ENCODE results near the gene CHD2. TPM values are rescaled to one million over a fixed set of nuclear protein-coding genes. Genes with fewer than 3 reads are reported as not detected.
A peak's percentile ranks its signal among the peaks of the same experiment; 100 is the strongest.

Gene CHD2
- total RNA-seq, 2 donors from 2014 or later, result 177 to 180 TPM

DNA sequence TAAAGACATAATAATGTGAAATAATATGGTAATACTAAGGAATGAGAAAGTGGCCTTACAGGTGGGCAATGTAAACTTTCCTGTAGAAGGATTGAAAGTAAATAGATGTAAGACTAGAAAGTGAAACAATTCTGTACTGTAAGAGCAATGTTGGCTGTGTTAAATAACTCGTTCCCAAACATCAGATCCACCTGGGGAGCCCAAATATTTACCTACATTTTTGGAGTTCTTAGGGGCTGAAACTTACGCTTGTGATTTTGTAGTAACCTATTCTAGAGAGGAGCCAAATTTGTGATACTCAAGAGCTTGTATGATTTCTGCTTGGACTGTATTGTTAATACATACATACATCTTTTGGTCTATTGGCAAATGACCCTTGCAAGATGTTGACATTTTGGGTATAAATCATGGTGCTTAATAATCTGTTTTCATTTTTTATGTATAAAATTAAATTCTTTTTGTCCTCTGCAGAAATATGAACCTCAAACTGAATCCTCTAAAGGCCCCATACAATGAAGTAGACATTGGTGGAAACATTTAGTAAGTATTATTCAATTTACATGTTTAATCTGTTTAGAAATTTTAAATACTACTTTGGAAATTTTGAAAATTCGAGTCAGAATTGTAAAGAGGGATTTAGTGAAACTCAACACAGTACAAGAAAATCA is 8.5 kb upstream of the CHD2 start:
- Mint-ChIP-seq H3K4me1 (ENCODE audit: low read depth in 2 of 2) (peaks cover 41 to 50% of the 10 kb centered on the region in 2 donors), H3K27ac (peak overlapping the region in 1 of 2 donors; percentile 90), H3K4me3 (no peak overlapping the region), H3K27me3 (no peaks in the 10 kb centered on the region), H3K36me3 (peaks cover 26% of the 10 kb centered on the region), H3K9me3 (no peaks in the 10 kb centered on the region)
- DNase-seq (ENCODE audit: low spot score), result no peak
- no peak for ATAC-seq

DNA sequence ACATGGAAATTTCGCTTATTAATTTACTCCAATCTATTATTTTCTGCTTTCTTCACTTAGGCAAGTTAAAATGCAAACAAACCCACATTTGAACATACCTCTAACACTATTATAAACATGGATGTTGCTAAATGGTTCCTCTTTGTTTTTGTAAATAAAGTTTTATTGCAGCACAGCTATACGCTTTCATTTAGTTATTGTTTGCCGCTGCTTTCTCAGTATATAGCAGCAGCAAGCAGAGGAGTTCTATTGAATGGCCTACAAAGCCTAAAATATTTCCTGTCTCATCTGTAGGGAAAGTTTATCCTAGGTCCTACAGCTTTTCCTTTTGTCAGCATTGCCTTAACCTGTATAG is 7.9 kb upstream of the CHD2 start:
- peaks cover 36 to 50% of the 10 kb centered on the region in 2 donors for H3K4me1 Mint-ChIP-seq (ENCODE audit: low read depth in 2 of 2)
- no peaks in the 10 kb centered on the region for H3K9me3 Mint-ChIP-seq
- DNase-seq (ENCODE audit: low spot score), result no peak
- H3K27ac Mint-ChIP-seq, result no peak overlapping the region
- H3K36me3 Mint-ChIP-seq, result peaks cover 20% of the 10 kb centered on the region
- no peak overlapping the region for H3K4me3 Mint-ChIP-seq
- H3K27me3 Mint-ChIP-seq, result no peaks in the 10 kb centered on the region
- ATAC-seq, result no peak

DNA sequence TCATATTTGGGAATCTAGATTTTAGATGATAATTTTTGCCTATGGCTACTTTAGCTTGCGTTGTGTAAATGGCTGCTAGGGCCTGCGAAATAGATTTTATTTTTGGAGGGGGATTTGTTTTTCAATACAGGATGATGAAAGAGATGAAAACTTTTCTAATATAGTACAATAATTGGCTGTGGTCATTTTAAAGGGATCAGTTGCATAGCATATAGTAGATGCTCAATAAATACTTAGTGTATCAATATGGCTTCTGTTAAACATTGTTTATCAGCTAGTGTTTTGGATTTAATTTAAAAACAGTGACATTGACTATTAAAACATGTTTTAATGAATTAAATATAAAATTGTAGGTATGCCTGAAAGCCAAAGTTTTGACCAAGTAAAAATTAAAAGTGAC is 6.9 kb upstream of the CHD2 start:
- peak overlapping the region in 1 of 2 donors; percentile 47 for H3K27ac Mint-ChIP-seq
- H3K36me3 Mint-ChIP-seq, result peaks cover 22% of the 10 kb centered on the region
- H3K27me3 Mint-ChIP-seq, result no peaks in the 10 kb centered on the region
- H3K9me3 Mint-ChIP-seq, result no peaks in the 10 kb centered on the region
- no peak overlapping the region for H3K4me3 Mint-ChIP-seq
- DNase-seq (ENCODE audit: low spot score) (no peak), ATAC-seq (no peak)
- H3K4me1 Mint-ChIP-seq (ENCODE audit: low read depth in 2 of 2), result peaks cover 38 to 50% of the 10 kb centered on the region in 2 donors

DNA sequence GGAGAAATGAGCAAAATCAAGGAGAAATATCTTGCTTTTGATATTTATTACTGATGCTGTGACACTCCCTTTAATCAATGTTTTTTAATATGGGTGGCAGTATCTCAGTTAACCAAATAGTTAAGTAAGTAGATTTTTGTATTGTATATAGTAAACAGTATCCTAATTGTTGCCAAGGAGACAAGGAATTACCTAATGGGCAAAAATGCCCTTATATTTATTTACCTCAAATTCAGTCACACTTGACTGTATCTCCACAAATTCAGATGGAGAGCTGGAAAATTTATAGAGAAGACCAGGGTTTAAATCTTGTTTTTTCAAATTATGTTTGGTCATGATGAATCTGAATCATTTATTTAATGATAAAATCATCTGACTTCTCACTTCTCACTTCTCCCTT is 3.6 kb upstream of the CHD2 start:
- peak overlapping the region; percentile 34 to 85 for H3K27ac Mint-ChIP-seq
- H3K36me3 Mint-ChIP-seq, result peaks cover 30% of the 10 kb centered on the region
- no peak for ATAC-seq
- peaks cover 5% of the 10 kb centered on the region for H3K9me3 Mint-ChIP-seq
- DNase-seq (ENCODE audit: low spot score), result no peak
- H3K4me1 Mint-ChIP-seq (ENCODE audit: low read depth in 2 of 2), result peaks cover 35 to 54% of the 10 kb centered on the region in 2 donors
- H3K27me3 Mint-ChIP-seq, result no peaks in the 10 kb centered on the region
- H3K4me3 Mint-ChIP-seq, result no peak overlapping the region

DNA sequence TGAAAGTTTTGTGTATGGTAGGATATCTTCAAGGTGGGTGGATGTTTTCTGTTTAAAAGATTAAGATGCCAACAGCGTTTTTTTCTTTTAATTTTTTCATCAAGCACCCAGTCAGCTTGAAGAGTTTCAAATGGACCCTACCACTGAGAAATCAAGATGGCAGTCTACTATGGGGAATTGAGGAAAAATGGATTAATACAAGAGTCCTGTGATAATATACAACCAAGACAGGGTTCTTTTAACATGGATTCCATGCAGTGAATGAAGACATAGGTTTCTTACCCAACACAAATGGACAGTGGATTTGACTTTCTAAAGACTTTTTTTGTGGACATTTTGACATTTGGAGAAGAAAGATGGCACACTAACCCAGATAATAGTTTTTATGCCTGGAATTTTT is 2.5 kb upstream of the CHD2 start:
- peak overlapping the region; percentile 34 to 85 for H3K27ac Mint-ChIP-seq
- no peak for ATAC-seq
- H3K36me3 Mint-ChIP-seq, result peaks cover 32% of the 10 kb centered on the region
- H3K27me3 Mint-ChIP-seq, result no peaks in the 10 kb centered on the region
- peaks cover 29 to 51% of the 10 kb centered on the region in 2 donors for H3K4me1 Mint-ChIP-seq (ENCODE audit: low read depth in 2 of 2)
- H3K4me3 Mint-ChIP-seq, result no peak overlapping the region
- H3K9me3 Mint-ChIP-seq, result peaks cover 5% of the 10 kb centered on the region
- no peak for DNase-seq (ENCODE audit: low spot score)

DNA sequence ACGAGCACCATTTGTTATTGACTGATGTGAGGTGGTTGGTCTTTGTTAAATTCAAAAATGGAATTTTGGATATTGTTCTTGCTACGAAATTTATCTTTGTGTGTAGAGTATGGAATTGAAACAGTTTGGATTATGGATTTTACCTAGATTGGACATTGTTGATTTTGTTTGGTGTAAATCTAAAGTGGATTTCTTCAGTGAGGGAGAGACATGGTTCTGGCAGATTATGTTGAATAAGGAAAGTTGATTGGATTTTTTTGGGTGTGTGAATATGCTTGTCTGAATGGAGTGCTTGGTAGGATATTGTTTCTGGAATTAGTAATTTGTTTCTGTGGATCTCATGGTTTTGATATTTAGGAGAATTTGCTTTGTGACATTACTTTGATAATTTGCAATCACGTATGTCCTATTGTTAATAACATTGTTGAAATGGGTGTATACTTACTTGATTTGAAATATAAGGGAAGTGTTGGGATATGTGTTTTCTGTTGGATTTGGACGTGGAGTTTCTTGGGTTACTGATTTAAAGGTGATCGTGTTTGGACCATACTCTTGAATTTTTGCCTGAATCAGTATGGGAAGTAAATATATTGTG is 1.0 kb upstream of the CHD2 start:
- DNase-seq (ENCODE audit: low spot score), result no peak
- no peaks in the 10 kb centered on the region for H3K27me3 Mint-ChIP-seq
- H3K4me1 Mint-ChIP-seq (ENCODE audit: low read depth in 2 of 2), result peaks cover 32 to 60% of the 10 kb centered on the region in 2 donors
- peak overlapping the region; percentile 96 for H3K4me3 Mint-ChIP-seq
- ATAC-seq, result no peak
- peaks cover 39% of the 10 kb centered on the region for H3K36me3 Mint-ChIP-seq
- H3K27ac Mint-ChIP-seq, result peak overlapping the region; percentile 99 to 100
- peaks cover 5% of the 10 kb centered on the region for H3K9me3 Mint-ChIP-seq

DNA sequence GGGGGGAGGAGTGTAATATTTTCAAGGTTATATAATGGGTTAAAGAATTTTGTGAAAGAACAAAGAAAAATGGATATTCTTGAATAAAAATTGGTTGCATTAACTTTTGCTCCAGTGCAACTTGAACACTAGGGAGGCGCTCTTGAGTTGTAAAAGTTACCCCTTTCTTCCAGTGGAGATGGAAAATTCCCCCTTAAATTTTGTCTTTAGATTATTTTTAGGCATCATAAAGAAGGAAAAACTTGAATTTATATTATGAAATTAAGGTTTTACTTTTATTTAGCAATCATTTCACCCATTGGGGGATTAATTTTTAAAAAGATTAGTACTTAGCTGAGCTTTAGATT is 550 bp upstream of the CHD2 start:
- Mint-ChIP-seq H3K27me3 (no peaks in the 10 kb centered on the region), H3K36me3 (peaks cover 38% of the 10 kb centered on the region), H3K27ac (peak overlapping the region; percentile 99 to 100), H3K4me3 (peak overlapping the region; percentile 96), H3K9me3 (peaks cover 5% of the 10 kb centered on the region), H3K4me1 (ENCODE audit: low read depth in 2 of 2) (peaks cover 35 to 62% of the 10 kb centered on the region in 2 donors)
- no peak for ATAC-seq
- no peak for DNase-seq (ENCODE audit: low spot score)

DNA sequence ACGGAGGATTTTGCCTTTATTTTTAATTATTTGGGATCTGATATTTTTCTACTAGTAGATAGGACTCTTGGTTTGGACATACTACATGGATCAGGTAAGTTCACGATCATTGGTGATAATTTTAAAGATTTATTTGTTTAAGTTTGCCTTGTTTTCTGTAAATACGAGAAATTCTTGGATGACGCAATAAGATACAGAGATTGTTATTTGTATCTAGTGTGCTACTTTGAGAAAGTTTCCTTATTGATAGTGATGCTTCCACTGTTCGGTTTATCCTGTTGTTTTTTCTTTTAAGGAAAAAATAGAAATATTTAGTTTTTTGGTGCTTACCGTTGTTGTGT is 577 bp downstream of the CHD2 start:
- H3K36me3 Mint-ChIP-seq, result peaks cover 38% of the 10 kb centered on the region
- peaks cover 39 to 66% of the 10 kb centered on the region in 2 donors for H3K4me1 Mint-ChIP-seq (ENCODE audit: low read depth in 2 of 2)
- DNase-seq (ENCODE audit: low spot score) (no peak), ATAC-seq (no peak)
- H3K4me3 Mint-ChIP-seq, result peak overlapping the region; percentile 96
- H3K9me3 Mint-ChIP-seq, result peaks cover 5% of the 10 kb centered on the region
- H3K27me3 Mint-ChIP-seq, result no peaks in the 10 kb centered on the region
- H3K27ac Mint-ChIP-seq, result peak overlapping the region; percentile 99 to 100

DNA sequence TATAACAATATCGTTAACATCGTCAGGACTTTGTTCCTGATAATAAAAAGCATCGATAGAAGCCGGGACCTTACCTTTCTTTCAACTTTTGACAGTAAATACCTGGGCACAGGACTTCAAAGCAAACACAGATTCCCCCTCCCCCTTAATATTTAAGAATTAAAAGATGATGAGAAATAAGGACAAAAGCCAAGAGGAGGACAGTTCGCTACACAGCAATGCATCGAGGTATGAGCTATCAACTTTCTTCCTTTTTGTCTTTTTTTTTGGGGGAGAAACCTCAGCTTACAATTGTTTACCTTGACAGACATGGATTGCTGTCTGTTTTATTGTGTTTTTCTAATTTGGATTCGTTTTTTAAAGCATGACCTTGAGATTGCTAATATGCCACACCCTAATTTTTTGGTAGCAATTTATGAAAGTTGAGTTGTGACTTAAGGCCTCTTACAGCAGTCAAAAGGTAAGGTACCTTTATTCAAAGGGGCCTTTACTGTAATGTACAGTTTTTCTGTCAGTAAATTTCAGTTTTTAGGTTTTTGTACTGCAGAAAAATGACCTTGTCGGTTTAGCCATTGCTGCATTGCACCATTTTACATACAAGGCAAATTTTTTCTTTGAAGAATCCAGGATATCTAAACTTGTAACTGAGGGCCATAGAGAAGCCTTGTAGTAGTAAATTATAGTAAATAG is 1.1 kb downstream of the CHD2 start:
- DNase-seq (ENCODE audit: low spot score) (no peak), ATAC-seq (no peak)
- H3K27ac Mint-ChIP-seq, result peak overlapping the region; percentile 99 to 100
- H3K27me3 Mint-ChIP-seq, result no peaks in the 10 kb centered on the region
- peaks cover 37% of the 10 kb centered on the region for H3K36me3 Mint-ChIP-seq
- H3K9me3 Mint-ChIP-seq, result peaks cover 5% of the 10 kb centered on the region
- peak overlapping the region; percentile 96 for H3K4me3 Mint-ChIP-seq
- peaks cover 42 to 69% of the 10 kb centered on the region in 2 donors for H3K4me1 Mint-ChIP-seq (ENCODE audit: low read depth in 2 of 2)

DNA sequence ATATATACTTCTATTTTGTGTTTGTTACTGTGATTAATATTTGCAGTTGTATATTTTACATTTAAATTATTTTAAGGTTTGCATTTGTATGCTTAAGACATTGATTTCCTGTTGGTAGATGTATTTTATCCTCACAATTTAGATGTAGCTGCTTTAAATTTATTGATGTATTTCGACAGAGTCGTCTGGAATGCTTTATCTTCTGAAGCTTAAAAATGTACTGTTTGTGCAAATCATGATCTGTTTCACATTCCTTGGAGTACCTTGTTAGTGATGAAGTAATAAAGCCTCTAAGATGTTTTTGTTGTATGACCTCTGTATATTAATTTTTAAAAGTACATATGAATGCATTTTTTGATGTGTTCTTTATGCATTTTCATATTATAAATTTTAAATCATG is 1.9 kb downstream of the CHD2 start:
- Mint-ChIP-seq H3K4me3 (peak overlapping the region; percentile 96), H3K36me3 (peaks cover 39% of the 10 kb centered on the region), H3K9me3 (peaks cover 5% of the 10 kb centered on the region), H3K27me3 (no peaks in the 10 kb centered on the region), H3K27ac (peak overlapping the region; percentile 99 to 100), H3K4me1 (ENCODE audit: low read depth in 2 of 2) (peaks cover 47 to 69% of the 10 kb centered on the region in 2 donors)
- DNase-seq (ENCODE audit: low spot score) (no peak), ATAC-seq (no peak)

DNA sequence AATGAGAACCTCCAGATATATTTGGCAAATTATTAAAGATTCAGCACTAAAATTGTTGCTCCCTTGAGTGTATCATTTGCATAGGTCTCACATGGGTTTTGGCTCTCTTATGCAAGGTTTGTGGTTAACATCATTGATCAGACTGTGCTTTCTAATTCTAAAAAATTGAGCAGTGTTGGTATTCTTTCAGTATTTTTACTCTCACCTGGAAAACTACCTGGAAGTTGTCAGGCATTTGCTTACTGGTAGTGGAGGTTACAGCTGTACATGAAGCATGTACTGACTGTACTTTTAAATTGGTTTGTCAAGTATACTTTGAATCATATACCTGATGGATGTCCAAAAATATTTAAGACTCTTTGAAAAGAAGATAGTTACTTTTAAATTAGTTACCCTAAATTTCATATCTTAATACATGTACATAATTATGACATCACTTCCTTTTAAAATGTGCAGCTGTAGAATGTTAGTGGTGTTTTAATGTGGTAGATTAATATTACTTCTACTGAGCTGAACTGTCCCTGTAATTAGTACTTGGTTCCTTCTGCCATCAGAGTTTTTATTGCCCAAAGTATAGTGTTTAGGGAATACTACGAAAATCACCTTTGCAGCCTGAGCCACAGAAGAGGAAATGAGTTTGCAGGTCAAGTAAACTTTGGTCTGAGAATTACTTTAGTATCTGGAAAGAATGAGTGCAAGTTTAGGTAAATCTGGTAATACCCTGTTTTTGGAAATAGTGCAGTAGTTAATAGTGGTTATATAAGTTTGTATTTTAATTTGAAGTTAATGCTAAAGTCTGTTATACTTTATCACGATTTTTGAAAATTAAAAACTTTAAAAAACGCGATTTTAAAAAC is 2.8 kb downstream of the CHD2 start:
- ATAC-seq, result no peak
- Mint-ChIP-seq H3K27ac (peak overlapping the region; percentile 99 to 100), H3K4me3 (peak overlapping the region; percentile 95), H3K27me3 (no peaks in the 10 kb centered on the region), H3K4me1 (ENCODE audit: low read depth in 2 of 2) (peaks cover 51 to 71% of the 10 kb centered on the region in 2 donors), H3K9me3 (peaks cover 5% of the 10 kb centered on the region), H3K36me3 (peaks cover 34% of the 10 kb centered on the region)
- no peak for DNase-seq (ENCODE audit: low spot score)

DNA sequence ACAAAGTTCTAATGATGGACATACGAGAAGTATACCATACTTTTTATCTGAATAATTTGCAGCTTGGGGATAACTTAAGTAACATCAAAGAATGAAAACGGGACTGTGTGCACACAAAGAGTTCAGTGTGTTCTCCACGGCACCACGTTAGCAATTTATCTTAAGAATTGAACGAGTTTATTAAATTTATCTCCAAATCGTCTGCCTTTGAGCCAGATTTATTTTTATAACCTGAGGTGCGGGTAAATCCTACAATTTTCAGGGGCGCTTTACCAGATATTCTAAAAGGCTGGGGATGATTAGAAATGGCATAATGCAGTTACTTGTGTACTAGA is 3.5 kb downstream of the CHD2 start:
- Mint-ChIP-seq H3K4me3 (peak overlapping the region; percentile 95), H3K36me3 (peaks cover 38% of the 10 kb centered on the region), H3K27ac (peak overlapping the region; percentile 99 to 100), H3K27me3 (no peaks in the 10 kb centered on the region), H3K9me3 (peaks cover 5% of the 10 kb centered on the region), H3K4me1 (ENCODE audit: low read depth in 2 of 2) (peaks cover 58 to 73% of the 10 kb centered on the region in 2 donors)
- no peak for ATAC-seq
- DNase-seq (ENCODE audit: low spot score), result no peak

DNA sequence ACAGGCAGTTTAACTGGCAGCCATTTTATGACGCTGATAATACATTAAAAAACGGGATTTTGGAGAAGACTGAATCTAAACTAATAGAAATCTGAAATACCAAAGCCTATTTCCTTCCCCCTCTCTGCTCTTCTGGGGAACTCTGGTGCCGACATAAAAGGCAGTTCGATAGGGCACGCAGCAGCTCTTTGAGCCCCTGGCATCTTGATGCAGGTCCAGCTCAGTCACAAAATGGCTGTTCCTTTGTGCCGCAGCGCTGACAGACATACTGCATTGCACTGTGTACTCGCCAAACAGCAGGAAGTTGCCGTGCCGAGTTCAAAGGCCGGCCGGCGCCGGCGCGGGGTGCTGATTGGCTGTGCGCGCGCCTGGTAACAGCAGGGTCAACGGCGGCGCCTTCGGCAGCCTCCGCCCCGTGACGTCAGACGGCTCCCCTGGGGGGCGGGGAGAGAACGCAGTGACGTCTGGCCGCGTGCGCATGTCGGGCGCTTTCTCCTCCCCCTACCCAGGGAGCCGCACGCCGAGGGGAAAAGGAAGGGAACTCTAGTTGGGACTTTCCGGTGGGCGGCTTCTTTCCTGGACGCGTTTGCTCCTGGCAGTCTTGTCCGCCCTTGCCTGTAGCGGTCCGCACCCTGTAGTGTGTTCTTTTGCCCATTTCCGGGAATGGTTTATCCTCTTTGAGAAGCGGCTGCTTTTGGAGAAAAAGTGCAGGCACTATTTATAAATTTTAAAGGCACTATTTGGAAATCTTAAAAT is 4.0 kb downstream of the CHD2 start:
- peak; percentile 99 for DNase-seq (ENCODE audit: low spot score)
- peaks cover 59 to 72% of the 10 kb centered on the region in 2 donors for H3K4me1 Mint-ChIP-seq (ENCODE audit: low read depth in 2 of 2)

More for the DNA sequence above, 4.0 kb downstream of the CHD2 start:
- Mint-ChIP-seq H3K4me3 (peak overlapping the region; percentile 95), H3K9me3 (peaks cover 1% of the 10 kb centered on the region), H3K36me3 (peaks cover 34% of the 10 kb centered on the region), H3K27me3 (no peaks in the 10 kb centered on the region), H3K27ac (peak overlapping the region; percentile 99 to 100)
- ATAC-seq, result peak; percentile 95 to 96

Data from natural killer cell treated with Interleukin-12 subunit alpha and Interleukin-12 subunit beta and Interleukin-15 and Interleukin-18, amount 100 ng/mL, for 72 hours (primary cell).